ENCODE data around the gene KCNIP3.
"Not testable (repeated sequence)": the region's sequence is repeated elsewhere in the genome, so short reads cannot be mapped to it uniquely, and the experiment has no call there.

Gene KCNIP3

DNA sequence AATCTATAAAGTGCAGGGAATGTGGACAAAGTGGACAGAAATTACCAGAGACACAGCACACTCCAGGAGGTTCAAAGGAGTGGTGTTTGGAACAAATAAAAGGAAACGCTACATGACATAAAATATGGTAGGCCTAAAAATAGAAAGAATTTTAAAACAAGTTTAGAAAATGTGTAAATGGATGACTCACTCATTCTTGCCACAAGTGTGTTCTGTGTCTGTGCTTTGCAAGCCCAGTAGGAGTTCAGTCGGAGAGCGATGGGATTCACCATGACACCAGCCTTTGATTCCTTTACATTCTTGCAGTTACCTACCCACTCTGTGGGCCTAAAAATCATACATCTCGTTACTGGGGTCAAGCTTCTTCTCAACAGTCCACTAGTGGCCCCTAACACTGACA lies 136.2 kb downstream of the KCNIP3 start:
- DNase-seq: not testable (repeated sequence)

DNA sequence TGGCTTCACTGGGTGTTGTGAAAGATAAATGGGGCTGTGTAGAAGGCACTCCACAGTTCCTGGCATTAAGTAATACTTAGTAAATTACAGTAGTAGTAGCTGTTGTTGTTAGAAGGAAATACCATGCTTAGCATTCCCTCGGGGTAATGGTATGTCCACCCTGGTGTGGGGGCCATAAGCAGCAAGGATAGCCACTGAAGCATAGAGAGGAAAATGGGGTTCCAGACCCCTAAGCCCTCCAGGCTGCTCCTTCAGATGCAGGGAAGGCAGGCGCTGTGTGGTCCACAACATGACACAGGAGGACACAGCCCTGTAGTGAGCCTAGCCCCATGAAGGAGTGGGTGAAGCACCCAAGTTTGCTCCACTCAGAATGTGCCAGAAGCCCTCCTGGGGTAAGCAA lies 136.8 kb downstream of the KCNIP3 start:
- not testable (repeated sequence) for DNase-seq

DNA sequence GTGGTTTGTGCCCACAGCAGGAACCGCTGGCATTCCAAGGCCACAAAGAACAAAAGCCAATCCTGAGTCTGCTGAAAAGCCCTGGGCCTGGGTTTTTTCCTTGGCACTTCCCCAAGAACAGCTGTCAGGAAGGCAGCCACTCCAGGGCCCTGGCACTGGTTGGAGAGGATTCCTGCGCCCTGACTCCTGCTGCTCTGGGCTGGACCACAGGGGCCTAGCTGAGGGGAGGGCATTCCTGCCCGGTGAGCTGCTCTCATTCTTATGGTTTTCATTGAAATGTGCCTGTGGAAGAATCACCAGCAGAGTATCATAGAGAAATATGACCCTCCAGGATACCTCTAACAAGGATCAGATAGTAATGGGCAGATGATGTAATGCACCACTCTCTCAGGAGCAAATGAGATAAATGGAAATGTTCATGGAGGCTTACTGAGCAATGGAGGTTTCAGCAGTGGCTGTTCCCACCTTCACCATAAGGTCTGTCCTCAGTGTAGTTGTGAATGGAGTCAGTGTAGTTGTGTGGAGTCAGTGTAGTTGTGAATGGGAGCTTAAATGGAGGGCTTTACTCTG lies 137.4 kb downstream of the KCNIP3 start:
- not testable (repeated sequence) for DNase-seq

DNA sequence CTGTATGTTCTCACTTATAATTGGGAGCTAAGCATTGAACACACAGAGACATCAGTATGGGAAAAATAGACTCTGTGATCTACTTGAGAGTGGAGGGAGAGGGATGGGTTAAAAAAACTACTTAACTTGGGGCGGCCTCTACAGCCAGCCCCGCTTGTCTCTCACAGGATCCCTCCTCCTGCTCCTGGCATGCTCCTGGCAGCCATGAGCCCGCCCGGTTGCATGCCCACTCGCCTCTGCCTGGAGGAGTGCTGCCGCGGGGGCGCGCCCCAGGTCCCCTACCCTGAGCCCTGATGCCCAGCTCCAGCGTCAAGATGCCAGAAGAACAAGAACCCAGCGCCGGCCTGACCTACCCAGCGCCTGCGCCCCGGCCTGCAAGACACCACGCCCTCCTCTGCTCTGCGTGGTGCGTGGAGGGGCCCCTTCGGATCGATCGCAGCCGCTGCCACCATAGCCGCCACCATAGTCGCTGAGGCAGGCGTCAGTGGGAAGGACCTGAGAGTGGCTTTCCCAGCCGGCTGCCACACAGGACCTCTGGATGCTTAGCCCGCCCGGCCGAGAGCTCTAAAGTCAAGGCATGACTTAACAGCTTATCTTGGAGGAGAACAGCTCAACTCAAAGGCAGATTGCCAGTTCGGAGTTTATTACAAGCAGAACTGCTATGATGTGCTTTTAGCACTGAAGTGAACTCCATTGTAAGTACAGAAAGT lies 138.2 kb downstream of the KCNIP3 start:
- DNase-seq: not testable (repeated sequence)

Data from CD4-positive, alpha-beta T cell treated with Interleukin-17A for 1 hour (primary cell).